HEK293 (cell line): ENCODE results near the gene SPTY2D1.

Source experiments
- ATF2 ChIP-seq: fragments of 450-650 bp; formaldehyde crosslinking; IDR thresholded peaks from 2 replicates; pipeline ENCODE4 v1.5.1; 2016; ENCODE audit warnings: missing biosample characterization, missing genetic modification characterization, low read depth
- FEZF1 ChIP-seq: fragments of 450-650 bp; formaldehyde crosslinking; IDR thresholded peaks from 2 replicates; pipeline ENCODE4 v1.5.1; 2016; ENCODE audit warnings: missing biosample characterization, missing genetic modification characterization
- GLIS1 ChIP-seq: fragments of 450-650 bp; formaldehyde crosslinking; IDR thresholded peaks from 2 replicates; pipeline ENCODE4 v1.5.1; 2016; ENCODE audit warnings: missing biosample characterization, missing genetic modification characterization
- IKZF3 ChIP-seq: fragments of 450-650 bp; IDR thresholded peaks from 2 replicates; pipeline ENCODE4 v1.5.0; 2018; ENCODE audit warnings: missing biosample characterization, mild to moderate bottlenecking, missing genetic modification characterization, moderate library complexity
- OVOL3 ChIP-seq: fragments of 450-650 bp; formaldehyde crosslinking; IDR thresholded peaks from 2 replicates; pipeline ENCODE4 v1.5.1; 2016; ENCODE audit warnings: missing biosample characterization, missing genetic modification characterization
- PRDM4 ChIP-seq: fragments of 450-650 bp; formaldehyde crosslinking; IDR thresholded peaks from 2 replicates; pipeline ENCODE4 v1.5.1; 2017; ENCODE audit warnings: missing biosample characterization, missing genetic modification characterization
- SCRT2 ChIP-seq: fragments of 450-650 bp; formaldehyde crosslinking; IDR thresholded peaks from 2 replicates; pipeline ENCODE4 v1.5.1; 2016; ENCODE audit warnings: missing biosample characterization, missing genetic modification characterization
- SP3 ChIP-seq: fragments of 450-650 bp; formaldehyde crosslinking; IDR thresholded peaks from 2 replicates; pipeline ENCODE4 v1.5.1; 2016; ENCODE audit warnings: missing biosample characterization, missing genetic modification characterization
- ZBTB17 ChIP-seq: fragments of 450-650 bp; formaldehyde crosslinking; IDR thresholded peaks from 2 replicates; pipeline ENCODE4 v1.5.1; 2016; ENCODE audit warnings: missing biosample characterization, missing genetic modification characterization
- ZBTB20 ChIP-seq: fragments of 450-650 bp; formaldehyde crosslinking; IDR thresholded peaks from 2 replicates; pipeline ENCODE4 v1.5.1; 2016; ENCODE audit warnings: missing biosample characterization, missing genetic modification characterization
- ZBTB8A ChIP-seq: fragments of 450-650 bp; formaldehyde crosslinking; IDR thresholded peaks from 2 replicates; pipeline ENCODE4 v1.5.1; 2016; ENCODE audit warnings: missing biosample characterization, missing genetic modification characterization
- ZEB2 ChIP-seq: fragments of 450-650 bp; formaldehyde crosslinking; IDR thresholded peaks from 2 replicates; pipeline ENCODE4 v1.5.1; 2016; ENCODE audit warnings: missing biosample characterization, missing genetic modification characterization
- ZFP3 ChIP-seq: fragments of 450-650 bp; formaldehyde crosslinking; IDR thresholded peaks from 2 replicates; pipeline ENCODE4 v1.5.1; 2016; ENCODE audit warnings: low read depth, missing biosample characterization, missing genetic modification characterization
- ZNF133 ChIP-seq: fragments of 450-650 bp; formaldehyde crosslinking; IDR thresholded peaks from 2 replicates; pipeline ENCODE4 v1.5.1; 2016; ENCODE audit warnings: missing biosample characterization, missing genetic modification characterization
- ZNF138 ChIP-seq: fragments of 450-650 bp; formaldehyde crosslinking; IDR thresholded peaks from 2 replicates; pipeline ENCODE4 v1.5.1; 2016; ENCODE audit warnings: missing biosample characterization, missing genetic modification characterization, borderline replicate concordance
- ZNF140 ChIP-seq: fragments of 450-650 bp; formaldehyde crosslinking; IDR thresholded peaks from 2 replicates; pipeline ENCODE4 v1.5.1; 2016; ENCODE audit warnings: missing biosample characterization, missing genetic modification characterization
- ZNF146 ChIP-seq: fragments of 450-650 bp; formaldehyde crosslinking; IDR thresholded peaks from 2 replicates; pipeline ENCODE4 v1.5.1; 2016; ENCODE audit warnings: missing biosample characterization, missing genetic modification characterization
- ZNF18 ChIP-seq: fragments of 450-650 bp; formaldehyde crosslinking; IDR thresholded peaks from 2 replicates; pipeline ENCODE4 v1.5.1; 2016; ENCODE audit warnings: missing biosample characterization, missing genetic modification characterization
- ZNF184 ChIP-seq: fragments of 450-650 bp; IDR thresholded peaks from 2 replicates; pipeline ENCODE4 v1.5.1; 2018; ENCODE audit warnings: missing biosample characterization, mild to moderate bottlenecking, missing genetic modification characterization
- ZNF19 ChIP-seq: fragments of 450-650 bp; formaldehyde crosslinking; IDR thresholded peaks from 2 replicates; pipeline ENCODE4; 2016; ENCODE audit warnings: missing biosample characterization, missing genetic modification characterization, low read depth
- ZNF302 ChIP-seq: fragments of 450-650 bp; formaldehyde crosslinking; IDR thresholded peaks from 2 replicates; pipeline ENCODE4 v1.5.1; 2016; ENCODE audit warnings: missing biosample characterization, missing genetic modification characterization, low read depth
- ZNF324 ChIP-seq: fragments of 450-650 bp; formaldehyde crosslinking; IDR thresholded peaks from 2 replicates; pipeline ENCODE4 v1.5.1; 2016; ENCODE audit warnings: missing biosample characterization, missing genetic modification characterization
- ZNF341 ChIP-seq: fragments of 450-650 bp; formaldehyde crosslinking; IDR thresholded peaks from 2 replicates; pipeline ENCODE4; 2016; ENCODE audit warnings: low read depth, missing biosample characterization, missing genetic modification characterization
- ZNF37A ChIP-seq: fragments of 450-650 bp; IDR thresholded peaks from 2 replicates; pipeline ENCODE4 v1.5.1; 2018; ENCODE audit warnings: missing biosample characterization, missing genetic modification characterization
- ZNF404 ChIP-seq: fragments of 450-650 bp; formaldehyde crosslinking; IDR thresholded peaks from 2 replicates; pipeline ENCODE4 v1.5.1; 2017; ENCODE audit warnings: missing biosample characterization, missing genetic modification characterization
- ZNF426 ChIP-seq: fragments of 450-650 bp; formaldehyde crosslinking; IDR thresholded peaks from 2 replicates; pipeline ENCODE4 v1.5.1; 2017; ENCODE audit warnings: missing biosample characterization, missing genetic modification characterization, mild to moderate bottlenecking, inconsistent platforms, moderate library complexity
- ZNF548 ChIP-seq: fragments of 450-650 bp; formaldehyde crosslinking; IDR thresholded peaks from 2 replicates; pipeline ENCODE4 v1.5.1; 2016; ENCODE audit warnings: missing biosample characterization, missing genetic modification characterization
- ZNF549 ChIP-seq: fragments of 450-650 bp; IDR thresholded peaks from 2 replicates; pipeline ENCODE4 v1.5.1; 2018; ENCODE audit warnings: missing biosample characterization, missing genetic modification characterization, mild to moderate bottlenecking, inconsistent platforms, moderate library complexity
- ZNF560 ChIP-seq: fragments of 450-650 bp; formaldehyde crosslinking; IDR thresholded peaks from 2 replicates; pipeline ENCODE4 v1.5.1; 2017; ENCODE audit warnings: missing biosample characterization, missing genetic modification characterization, borderline replicate concordance
- ZNF561 ChIP-seq: fragments of 450-650 bp; IDR thresholded peaks from 2 replicates; pipeline ENCODE4 v1.5.1; 2018; ENCODE audit warnings: missing biosample characterization, missing genetic modification characterization, borderline replicate concordance
- ZNF585B ChIP-seq: fragments of 450-650 bp; formaldehyde crosslinking; IDR thresholded peaks from 2 replicates; pipeline ENCODE4 v1.5.1; 2016; ENCODE audit warnings: missing biosample characterization, missing genetic modification characterization
- ZNF596 ChIP-seq: fragments of 450-650 bp; IDR thresholded peaks from 2 replicates; pipeline ENCODE4 v1.5.0; 2018; ENCODE audit warnings: missing biosample characterization, mild to moderate bottlenecking, missing genetic modification characterization, moderate library complexity
- ZNF610 ChIP-seq: fragments of 450-650 bp; formaldehyde crosslinking; IDR thresholded peaks from 2 replicates; pipeline ENCODE4 v1.5.1; 2016; ENCODE audit warnings: missing biosample characterization, missing genetic modification characterization, borderline replicate concordance
- ZNF785 ChIP-seq: fragments of 450-650 bp; formaldehyde crosslinking; IDR thresholded peaks from 2 replicates; pipeline ENCODE4 v1.5.1; 2016; ENCODE audit warnings: missing biosample characterization, missing genetic modification characterization
- ZNF837 ChIP-seq: fragments of 450-650 bp; formaldehyde crosslinking; IDR thresholded peaks from 2 replicates; pipeline ENCODE4 v1.5.1; 2016; ENCODE audit warnings: missing biosample characterization, missing genetic modification characterization
- ZSCAN30 ChIP-seq: fragments of 450-650 bp; IDR thresholded peaks from 2 replicates; pipeline ENCODE4 v1.5.1; 2018; ENCODE audit warnings: missing biosample characterization, mild to moderate bottlenecking, missing genetic modification characterization, moderate library complexity

SPTY2D1 gene

DNA sequence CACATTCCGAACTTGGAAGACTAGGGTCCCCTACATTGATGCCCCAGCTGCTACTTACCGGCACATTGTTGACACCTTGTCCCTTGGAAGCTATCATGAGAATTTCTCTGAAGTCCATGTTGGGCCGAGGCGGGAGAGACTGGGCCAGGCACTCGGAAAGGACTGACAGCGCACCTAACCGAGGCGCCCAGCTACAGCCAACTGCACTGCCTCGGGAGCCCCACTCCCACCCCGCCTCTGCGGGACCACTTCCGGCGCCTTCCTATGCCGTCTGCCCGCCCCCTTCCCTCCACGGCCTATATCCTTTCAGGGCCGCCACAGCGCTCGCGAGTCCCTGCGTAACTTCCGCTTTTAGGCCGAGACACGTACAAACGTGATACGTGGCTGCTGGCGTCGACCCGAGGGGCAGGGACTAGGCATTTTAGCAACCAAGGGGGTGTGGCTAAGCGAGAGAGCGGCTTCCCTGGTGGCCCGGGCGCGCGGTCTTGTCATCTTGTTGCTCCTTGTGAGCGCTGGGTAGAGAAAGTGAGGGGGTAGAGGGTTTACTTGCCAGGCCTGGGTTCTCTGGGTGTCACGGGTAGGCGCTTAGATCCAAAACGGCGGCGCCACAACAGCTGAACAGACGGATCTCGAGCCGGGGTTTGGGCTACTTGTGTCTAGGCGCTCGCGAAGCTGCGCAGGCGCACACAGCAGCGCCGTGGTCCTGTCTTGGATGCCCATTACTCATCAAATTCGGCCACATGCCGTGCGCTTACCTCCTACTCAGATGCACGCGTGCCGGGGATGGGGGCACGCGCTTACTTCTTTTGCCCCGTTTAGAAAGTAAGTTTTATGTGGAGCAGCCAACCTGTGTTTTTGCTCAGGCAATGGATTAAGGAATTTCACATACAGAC, at the start of gene SPTY2D1 (continued):
- TF ChIP-seq ZNF596 (tag by site-specific recombination), result no peak
- TF ChIP-seq ZBTB20 (tag by site-specific recombination), result peak; percentile 63; the same call in 1 of the 2 replicates
- peak; percentile 60 for TF ChIP-seq ZBTB17 (tag by site-specific recombination)
- TF ChIP-seq ZNF549, result no peak
- TF ChIP-seq ZNF785 (tag by site-specific recombination), result no peak
- no peak for TF ChIP-seq ZNF302 (tag by site-specific recombination)
- TF ChIP-seq ZSCAN30, result no peak
- TF ChIP-seq ZNF837 (tag by site-specific recombination), result no peak
- TF ChIP-seq ZBTB8A (tag by site-specific recombination), result 0 out of 2 replicates have a peak, but pooled peaks have one; percentile 52
- no peak for TF ChIP-seq ZNF19 (tag by site-specific recombination)
- TF ChIP-seq SP3 (tag by site-specific recombination), result peak; percentile 28
- TF ChIP-seq ZNF184 (tag by site-specific recombination), result no peak
- TF ChIP-seq ATF2, result no peak
- TF ChIP-seq ZEB2, result no peak
- no peak for TF ChIP-seq PRDM4 (tag by site-specific recombination)
- no peak for TF ChIP-seq ZFP3 (tag by site-specific recombination)
- TF ChIP-seq ZNF133 (tag by site-specific recombination), result no peak
- TF ChIP-seq ZNF138 (tag by site-specific recombination), result no peak
- no peak for TF ChIP-seq FEZF1 (tag by site-specific recombination)
- no peak for TF ChIP-seq ZNF324 (tag by site-specific recombination)
- no peak; the same call in 1 of the 2 replicates for TF ChIP-seq SCRT2 (tag by site-specific recombination)
- TF ChIP-seq ZNF561 (tag by site-specific recombination), result 0 out of 2 replicates have a peak, but pooled peaks have one; percentile 21
- TF ChIP-seq IKZF3 (tag by site-specific recombination), result no peak
- no peak for TF ChIP-seq ZNF548
- no peak for TF ChIP-seq ZNF610
- no peak for TF ChIP-seq ZNF146 (tag by site-specific recombination)
- peak; percentile 84 for TF ChIP-seq GLIS1 (tag by site-specific recombination)
- no peak for TF ChIP-seq ZNF404
- TF ChIP-seq ZNF341 (tag by site-specific recombination), result no peak
- TF ChIP-seq ZNF426 (tag by site-specific recombination), result no peak
- no peak for TF ChIP-seq ZNF585B (tag by site-specific recombination)
- TF ChIP-seq ZNF140, result no peak
- no peak for TF ChIP-seq ZNF37A (tag by site-specific recombination)
- no peak for TF ChIP-seq ZNF560
- no peak for TF ChIP-seq ZNF18 (tag by site-specific recombination)
- TF ChIP-seq OVOL3 (tag by site-specific recombination), result no peak
